K562 treated with DMSO at 1 percent for 24 hours (cell line): ENCODE results near the gene DAPP1. TPM values are rescaled to one million over a fixed set of nuclear protein-coding genes. Genes with fewer than 3 reads are reported as not detected.

Experiments used
- total RNA-seq: library from RNA; unstranded; fragments of 300-600 nt; gene quantifications from 2 replicates; pipeline ENCODE4 v1.2.3, GENCODE V29; 2022; ENCODE audit warnings: low read depth; ENCODE audit not compliant: insufficient read depth

The DAPP1 gene, protein sequence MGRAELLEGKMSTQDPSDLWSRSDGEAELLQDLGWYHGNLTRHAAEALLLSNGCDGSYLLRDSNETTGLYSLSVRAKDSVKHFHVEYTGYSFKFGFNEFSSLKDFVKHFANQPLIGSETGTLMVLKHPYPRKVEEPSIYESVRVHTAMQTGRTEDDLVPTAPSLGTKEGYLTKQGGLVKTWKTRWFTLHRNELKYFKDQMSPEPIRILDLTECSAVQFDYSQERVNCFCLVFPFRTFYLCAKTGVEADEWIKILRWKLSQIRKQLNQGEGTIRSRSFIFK
- 3.0 and 4.8 TPM in 2 replicates for total RNA-seq

DNA sequence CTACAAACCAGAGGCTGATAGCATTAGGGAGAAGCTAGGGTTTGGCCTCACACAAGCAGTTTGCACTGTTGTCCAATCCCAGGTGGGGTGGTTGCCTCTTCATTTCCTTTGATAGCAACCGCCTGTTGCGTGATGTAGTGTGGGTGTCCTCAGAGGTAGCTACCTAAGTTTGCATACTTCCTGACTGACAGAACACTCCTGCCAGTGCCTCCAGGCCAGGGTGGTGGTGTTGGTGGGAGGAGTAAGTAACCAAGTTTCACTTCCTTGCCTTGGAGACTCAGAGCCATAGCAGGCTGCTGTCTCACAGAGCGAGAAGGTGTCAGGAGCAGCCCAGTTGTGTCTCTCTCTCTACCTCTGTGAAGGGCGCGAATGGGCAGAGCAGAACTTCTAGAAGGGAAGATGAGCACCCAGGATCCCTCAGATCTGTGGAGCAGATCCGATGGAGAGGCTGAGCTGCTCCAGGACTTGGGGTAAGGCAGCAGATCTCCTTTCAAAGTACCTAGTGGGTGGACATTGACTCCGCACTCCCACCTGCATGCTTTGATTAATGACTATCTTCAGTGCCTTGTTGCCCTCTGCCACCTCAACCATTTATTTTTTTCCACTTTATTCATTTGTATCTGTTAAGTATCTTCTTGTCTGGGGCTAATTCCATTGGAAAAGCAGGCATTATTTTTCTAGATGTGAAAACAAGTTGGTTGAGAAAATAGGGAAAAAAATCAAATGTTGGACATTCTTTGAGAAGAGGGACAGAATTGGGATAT lies at the start of gene DAPP1:
TSS of gene DAPP1 (plus strand) at position 283 of the 764 bp plus-strand sequence. CDS start at position 370, 87 bp downstream.

DNA sequence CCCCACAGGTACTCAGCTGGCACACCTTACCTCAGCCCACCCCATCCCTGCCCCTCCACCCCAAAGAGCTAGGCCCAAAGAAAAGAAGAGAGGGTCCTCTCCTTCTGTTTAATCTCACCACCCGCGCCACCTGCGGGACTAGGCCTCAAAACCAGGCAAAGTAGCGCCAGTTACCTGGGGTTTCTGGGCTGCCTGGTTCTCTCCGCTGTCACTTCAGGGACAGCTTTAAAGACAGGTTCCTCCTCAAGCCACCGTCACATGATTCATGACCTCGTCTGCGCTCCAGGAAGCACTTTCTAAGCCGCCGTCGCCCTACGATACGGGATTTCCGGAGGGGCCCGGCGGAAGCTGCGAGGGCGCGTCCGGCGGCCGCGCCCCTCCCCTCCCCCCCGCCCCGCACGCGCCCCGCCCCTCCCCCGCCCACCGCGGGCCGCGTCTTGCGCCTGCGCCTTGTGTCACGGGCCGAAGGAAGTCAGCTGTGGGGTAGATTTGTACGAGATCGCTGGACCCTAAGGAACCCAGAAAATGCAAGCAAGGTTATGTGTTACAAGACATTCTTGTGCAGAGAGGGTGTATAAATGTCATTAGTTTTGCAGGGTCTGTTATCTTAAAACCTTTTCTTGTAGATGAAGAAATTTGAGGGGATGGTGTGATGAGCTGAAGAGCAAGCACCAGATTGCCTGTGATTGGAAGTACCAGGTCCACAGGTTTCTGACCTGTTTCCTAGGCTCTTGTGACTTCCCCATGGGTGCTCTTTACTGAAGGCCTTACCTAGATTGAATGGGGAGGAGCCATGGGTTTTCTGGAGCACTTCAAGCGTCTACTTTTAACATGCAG lies 77.8 kb downstream of the DAPP1 start, which contains the start of gene LAMTOR3:
TSS of gene LAMTOR3 (minus strand) at position 267 of the 837 bp plus-strand sequence. CDS start 464 bp downstream, outside the sequence.

Other genes starting within 250 kb of the DAPP1 start
- not detected in 2 replicates for gene MTTP, start 242.0 kb upstream of the DAPP1 start, total RNA-seq
- gene C4orf54, start 159.0 kb upstream of the DAPP1 start, total RNA-seq = not detected in 2 replicates
- gene LAMTOR3, start 77.6 kb downstream of the DAPP1 start, total RNA-seq = 23.0 and 25.1 TPM in 2 replicates
- gene DNAJB14, start 129.8 kb downstream of the DAPP1 start, total RNA-seq = 41.9 and 43.2 TPM in 2 replicates
- 1,146 and 1,268 TPM in 2 replicates for gene H2AZ1, start 133.4 kb downstream of the DAPP1 start, total RNA-seq